HG03196 (cell line): ENCODE measurements around the gene MRPL19.

Source experiments
- ATAC-seq: cut with Tn5 transposase; IDR thresholded peaks from one replicate; pipeline ENCODE4 v1.9.1; 2021; ENCODE audit not compliant: unreplicated experiment

Gene MRPL19

DNA sequence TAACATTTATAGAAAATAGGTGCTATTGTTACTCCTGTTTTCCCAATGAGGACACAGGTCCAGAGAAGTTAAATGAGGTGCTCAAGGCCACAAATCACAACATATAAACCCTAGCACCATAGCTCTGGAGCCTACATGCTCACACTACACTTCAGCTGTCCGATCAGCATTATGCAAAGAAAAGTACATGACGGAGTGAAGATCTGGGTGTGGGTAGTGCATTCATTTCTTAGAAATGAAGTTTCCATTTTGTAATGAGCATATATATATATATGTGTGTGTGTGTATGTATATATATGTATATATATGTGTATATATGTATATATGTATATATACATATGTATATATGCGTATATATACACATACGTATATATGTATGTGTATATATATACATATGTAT is 30.2 kb upstream of the MRPL19 start:
- ATAC-seq, result no peak

DNA sequence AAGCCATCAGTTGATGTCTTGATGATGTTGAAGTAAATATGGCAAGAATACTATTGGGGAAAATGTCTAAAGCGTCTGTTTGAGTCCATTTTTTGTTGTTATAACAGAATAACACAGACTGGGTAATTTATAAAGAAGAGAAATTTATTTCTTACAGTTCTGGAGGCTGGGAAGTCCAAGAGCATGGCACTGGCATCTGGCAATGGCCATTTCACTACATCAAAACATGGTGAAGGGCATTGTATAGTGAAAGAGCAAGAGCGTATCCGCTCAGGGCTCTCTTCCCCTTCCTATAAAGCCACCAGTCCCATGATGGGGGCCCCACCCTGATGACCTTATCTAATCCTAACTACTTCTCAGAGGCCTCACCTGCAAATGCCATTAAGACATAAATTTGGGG is 29.6 kb upstream of the MRPL19 start:
- no peak for ATAC-seq

DNA sequence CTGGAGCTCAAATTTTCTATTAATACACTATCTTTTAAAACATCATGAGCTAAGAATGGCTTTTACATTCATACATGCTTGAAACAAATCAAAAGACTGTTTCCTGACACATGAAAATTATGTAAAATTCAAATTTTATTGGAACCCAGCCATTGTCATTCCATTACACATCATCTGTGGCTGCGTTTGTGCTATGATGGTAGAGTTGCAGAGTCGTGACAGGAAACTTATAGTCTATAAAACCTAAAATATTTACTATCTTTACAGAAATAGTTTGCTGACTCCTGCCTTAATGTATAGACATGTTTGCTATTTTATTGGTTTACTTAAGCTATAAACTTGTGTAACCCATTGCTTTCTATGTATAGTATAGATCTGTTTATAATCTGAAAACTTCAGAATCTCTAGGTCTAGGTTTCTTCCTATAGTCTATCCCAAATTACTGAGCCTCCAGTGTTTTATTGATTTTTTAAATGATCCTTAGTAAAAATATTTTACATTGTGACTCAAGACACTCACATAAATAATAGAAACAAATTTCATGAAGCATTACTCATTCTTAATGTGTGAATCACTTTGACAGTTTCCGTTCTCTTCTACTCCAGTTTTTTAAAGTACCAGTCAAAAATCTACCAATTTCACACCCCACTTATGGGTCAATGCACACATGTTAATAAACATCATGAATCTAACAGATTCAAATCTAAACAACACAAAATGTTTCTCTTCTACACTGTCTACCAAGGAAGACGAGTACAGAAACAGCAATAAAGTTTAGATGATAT is 26.4 kb upstream of the MRPL19 start:
- no peak for ATAC-seq

- no peak for ATAC-seq
Measured at GRCh38 chr2:75621228-75621627, 25.4 kb upstream of the MRPL19 start.

DNA sequence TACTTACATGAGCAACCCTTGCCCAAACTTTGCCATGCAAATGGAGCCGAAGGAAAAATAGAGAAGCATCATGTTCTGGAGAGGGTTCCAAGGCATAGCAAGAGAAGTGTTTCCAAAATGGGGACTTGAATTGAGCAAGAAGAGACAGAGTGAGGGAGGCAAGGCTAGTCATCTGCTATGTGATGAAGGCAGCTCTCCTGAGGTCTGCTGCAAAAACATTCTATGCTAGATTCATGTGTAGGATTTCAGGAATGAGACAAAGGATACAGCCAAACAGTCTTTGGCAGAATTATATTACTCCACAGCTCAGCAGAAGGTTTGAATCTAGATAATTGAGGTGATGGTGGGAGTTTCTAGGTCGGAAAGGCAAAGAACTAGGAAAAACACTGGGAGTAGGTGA is 24.1 kb upstream of the MRPL19 start:
- ATAC-seq, result no peak

GRCh38 chr2:75622929-75623328 is 23.7 kb upstream of the MRPL19 start:
- ATAC-seq, result no peak

- peak; percentile 89 for ATAC-seq
Measured at GRCh38 chr2:75627902-75628504, 18.6 kb upstream of the MRPL19 start.

DNA sequence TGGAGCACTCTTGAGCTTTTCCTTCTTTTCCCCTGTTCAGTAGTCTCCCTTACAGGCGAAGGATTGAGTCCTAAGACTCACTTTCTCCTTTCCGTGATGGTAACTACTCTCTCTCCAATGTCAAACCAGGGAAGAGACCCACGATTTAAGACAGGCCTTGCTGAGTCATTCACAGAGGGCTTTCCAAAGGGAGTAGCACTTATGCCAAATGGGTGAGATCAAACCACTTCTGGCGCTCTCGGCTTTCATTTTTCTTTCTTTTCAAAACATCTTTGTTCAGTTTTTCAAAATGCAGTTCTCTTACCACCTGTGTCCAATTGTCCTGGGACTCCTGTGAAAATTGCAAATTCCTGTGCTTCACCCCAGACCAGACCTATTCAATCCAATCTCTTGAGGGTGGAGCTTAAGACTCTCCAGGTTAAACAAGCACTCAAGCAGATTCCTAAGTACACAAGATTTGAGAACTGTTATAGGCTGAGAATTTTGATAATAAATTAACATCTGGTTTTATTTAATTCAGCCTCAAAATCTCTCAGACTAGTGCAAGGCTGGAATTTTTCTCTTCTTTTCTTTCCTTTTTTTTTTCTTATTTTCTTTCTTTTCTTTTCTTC is 14.4 kb upstream of the MRPL19 start:
- ATAC-seq, result no peak

DNA sequence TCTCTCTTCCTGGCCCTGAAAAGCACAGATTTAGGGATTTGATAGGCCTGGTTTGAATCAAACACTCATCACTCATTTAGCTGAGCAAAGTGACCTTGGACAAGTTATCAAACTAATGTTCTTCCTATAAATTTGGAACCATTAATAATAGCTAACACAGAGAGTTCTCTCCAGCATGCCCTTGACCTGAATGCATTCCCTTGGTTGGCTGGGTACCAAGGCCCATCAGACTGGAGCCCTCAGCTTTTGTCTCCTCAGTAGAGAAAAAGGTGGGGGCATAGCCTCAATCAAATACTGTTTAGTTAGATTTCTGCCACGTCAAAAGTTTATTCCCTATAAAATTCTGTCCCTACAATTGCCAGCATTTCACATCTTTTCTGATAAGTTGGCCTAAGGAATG is 13.8 kb upstream of the MRPL19 start:
- no peak for ATAC-seq

GRCh38 chr2:75633620-75634019 is 13.0 kb upstream of the MRPL19 start:
- no peak for ATAC-seq

DNA sequence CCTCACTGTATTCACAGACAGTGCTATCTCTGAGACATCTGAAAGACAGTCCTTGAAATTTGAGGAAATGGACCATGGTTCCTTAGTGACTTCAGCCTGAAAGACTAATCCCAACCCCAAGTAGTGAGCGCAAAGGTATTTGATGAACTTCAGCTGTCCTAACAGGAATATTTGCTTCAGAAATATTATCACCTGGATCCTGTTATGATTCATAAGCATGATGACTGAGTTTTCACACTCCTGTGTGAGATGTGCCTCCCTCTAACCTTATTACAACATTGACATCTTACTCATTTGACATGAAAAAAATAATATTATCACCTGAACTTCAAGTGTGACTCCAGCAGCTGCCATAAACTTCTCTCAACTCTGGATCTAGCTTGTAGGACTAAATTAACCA is 11.6 kb upstream of the MRPL19 start:
- no peak for ATAC-seq

DNA sequence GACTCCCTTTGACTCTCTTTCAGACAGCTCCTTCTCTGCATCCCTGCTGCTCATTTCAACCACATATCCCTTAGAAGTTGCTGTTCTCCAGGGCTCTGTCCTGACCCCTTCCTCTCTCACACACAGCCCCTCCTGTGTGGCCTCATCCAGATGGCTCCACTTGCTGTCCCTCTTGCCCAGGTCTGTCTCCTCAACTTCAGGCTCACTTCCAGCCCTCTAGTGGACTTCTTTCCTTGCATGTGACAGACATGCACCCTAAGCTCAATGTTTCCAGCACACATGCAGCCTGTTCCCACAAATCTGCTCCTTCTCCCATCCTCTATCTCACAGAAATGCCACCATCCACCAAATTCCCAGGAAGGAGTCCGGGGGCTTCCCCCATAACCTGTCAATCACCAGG is 9.0 kb upstream of the MRPL19 start:
- ATAC-seq, result no peak

- peak; percentile 94 for ATAC-seq
Measured at GRCh38 chr2:75640621-75641121, 5.9 kb upstream of the MRPL19 start.

GRCh38 chr2:75641587-75641986 is 5.0 kb upstream of the MRPL19 start:
- no peak for ATAC-seq

- no peak for ATAC-seq
Measured at GRCh38 chr2:75643980-75644379, 2.6 kb upstream of the MRPL19 start.

- no peak for ATAC-seq
Measured at GRCh38 chr2:75645643-75646042, 940 bp upstream of the MRPL19 start.

DNA sequence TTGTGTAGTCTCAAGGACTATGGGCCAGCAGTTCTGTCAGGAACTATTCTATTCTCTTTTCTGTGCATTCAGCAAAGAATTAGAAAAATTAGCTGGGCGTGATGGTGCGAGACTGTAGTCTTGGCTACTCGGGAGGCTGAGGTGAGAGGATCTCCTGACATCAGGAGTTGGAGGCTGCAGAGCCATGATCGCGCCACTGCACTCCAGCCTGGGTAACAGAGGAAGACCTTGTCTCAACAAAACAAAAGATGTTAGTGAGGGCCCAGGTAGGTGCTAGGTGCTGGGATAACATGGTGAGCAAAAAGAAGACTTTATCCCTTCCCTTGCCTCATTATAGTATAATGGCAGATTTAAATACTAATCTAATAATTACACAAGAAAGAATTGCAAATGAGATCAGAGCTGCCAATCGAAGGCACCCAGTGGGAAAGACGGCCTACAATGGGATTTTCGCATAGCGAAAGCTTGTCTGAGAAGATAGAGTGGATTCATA is 447 bp upstream of the MRPL19 start:
- no peak for ATAC-seq

GRCh38 chr2:75647771-75648170 is 1.2 kb downstream of the MRPL19 start:
- ATAC-seq, result no peak

DNA sequence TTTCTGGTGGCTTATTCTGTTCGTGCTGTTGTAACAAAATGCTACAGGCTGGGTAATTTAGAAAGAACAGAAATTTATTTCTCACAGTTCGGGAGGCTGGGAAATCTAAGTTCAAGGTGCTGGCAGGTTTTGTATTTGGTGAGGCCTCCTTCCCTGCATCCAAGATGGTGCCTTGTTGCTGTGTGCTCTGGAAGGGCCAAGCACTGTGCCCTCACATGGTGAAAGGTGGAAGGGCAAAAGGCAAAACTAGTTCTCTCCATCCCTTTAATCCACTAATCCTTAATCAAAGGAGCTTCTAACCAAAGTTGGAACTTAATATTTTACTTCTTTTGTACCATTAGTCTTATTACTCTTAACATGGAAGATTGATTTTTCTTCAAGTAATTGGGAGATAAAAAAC is 7.4 kb downstream of the MRPL19 start:
- ATAC-seq, result no peak

DNA sequence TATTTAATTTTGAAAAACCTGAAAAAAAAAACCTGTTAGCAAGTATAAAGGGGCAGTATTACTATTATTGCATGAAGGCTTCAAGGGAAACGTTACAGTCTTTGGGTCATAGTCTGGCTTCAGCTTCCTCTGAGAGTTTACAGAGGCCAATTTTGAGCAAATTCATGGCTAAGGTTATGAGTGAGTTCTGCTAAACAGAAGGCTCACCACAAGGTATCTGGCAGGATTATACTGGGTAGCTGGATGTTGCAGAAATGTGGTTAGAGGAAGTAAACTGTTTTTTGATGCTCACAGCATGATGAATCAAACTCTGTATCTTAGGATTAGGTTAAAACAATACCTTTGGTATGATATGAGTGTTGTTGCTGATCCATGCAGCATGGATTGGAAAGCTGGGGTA is 9.3 kb downstream of the MRPL19 start:
- ATAC-seq, result no peak

DNA sequence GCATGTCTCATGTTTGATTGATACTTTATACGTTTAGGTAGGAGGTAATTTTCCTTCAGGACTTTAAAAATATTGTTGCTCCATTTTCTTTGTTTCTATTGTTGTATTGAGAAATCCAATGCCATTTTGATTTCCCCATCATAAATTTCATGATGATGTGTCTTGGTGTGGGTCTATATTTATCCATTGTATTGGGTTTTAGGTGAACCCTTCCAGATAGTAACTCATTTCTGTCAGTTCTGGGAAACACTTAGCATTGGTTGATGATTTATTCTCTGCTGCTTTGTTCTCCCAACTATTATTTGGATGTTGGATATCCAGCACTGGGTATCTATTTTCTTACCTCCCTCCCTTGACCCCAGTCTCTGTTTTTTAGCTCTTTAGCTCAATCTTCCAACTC is 10.0 kb downstream of the MRPL19 start:
- no peak for ATAC-seq

GRCh38 chr2:75657798-75658197 is 11.2 kb downstream of the MRPL19 start:
- no peak for ATAC-seq
